Cardiac muscle cell (in vitro differentiated cells and primary cell): ENCODE data around the gene GPR37L1. TPM values are rescaled to one million over a fixed set of nuclear protein-coding genes. Genes with fewer than 3 reads are reported as not detected.

Experiments used
- DNase-seq, 2 donors: peaks; one replicate each; pipeline versions ENCODE4 v3.0.0 to v3.0.0-alpha.2; 2010 to 2017; ENCODE audit warnings: low read depth in 1 of 2, low spot score in 1 of 2
- H3K27ac ChIP-seq: fragments of 200-600 bp; sonication (generic); 2 replicates; pipeline ENCODE4 v1.5.1; 2016
- H3K27me3 ChIP-seq: fragments of 200-600 bp; sonication (generic); 2 replicates; pipeline ENCODE4 v1.6.0; 2016; ENCODE audit warnings: control low read depth
- H3K36me3 ChIP-seq: fragments of 200-600 bp; sonication (generic); 2 replicates; pipeline ENCODE4 v1.5.1; 2016; ENCODE audit warnings: control low read depth
- H3K4me1 ChIP-seq: fragments of 200-600 bp; sonication (generic); 2 replicates; pipeline ENCODE4 v1.8.1; 2017; ENCODE audit warnings: low read depth, mild to moderate bottlenecking, mixed run types
- H3K4me3 ChIP-seq: fragments of 200-600 bp; sonication (generic); 2 replicates; pipeline ENCODE4 v1.5.1; 2016; ENCODE audit warnings: mild to moderate bottlenecking
- H3K9me3 ChIP-seq: fragments of 200-600 bp; sonication (generic); 2 replicates; pipeline ENCODE4 v1.5.1; 2017; ENCODE audit warnings: low read depth, mild to moderate bottlenecking, control low read depth
- polyA plus RNA-seq: library from polyadenylated mRNA; unstranded; fragments of >200 nt; fragmentation: Nextera tagmentation; extraction: Ambion mirVana; gene quantifications from 2 replicates; pipeline ENCODE4 v1.2.1, GENCODE V29; 2016
- total RNA-seq: library from RNA; depleted of rRNA; stranded (reverse); fragments of >200 nt; gene quantifications from 2 replicates; pipeline ENCODE4 v1.2.3, GENCODE V29; 2016
- TF ChIP-seq, protein P1 (sequence below): IDR thresholded peaks from 2 replicates; pipeline ENCODE4 v1.5.1; 2012; ENCODE audit warnings: low read depth, mild to moderate bottlenecking, low read length

The GPR37L1 gene
- total and polyA plus RNA-seq, 2 experiments from 2014 or later: not detected

GRCh38 chr1:202150187-202150586, 27.5 kb downstream of the GPR37L1 start:
- no peak for DNase-seq
- Histone ChIP-seq H3K36me3 (no peaks in the 10 kb centered on the region), H3K27ac (no peak overlapping the region), H3K4me3 (no peak overlapping the region), H3K4me1 (no peaks in the 10 kb centered on the region), H3K9me3 (no peaks in the 10 kb centered on the region), H3K27me3 (peaks cover 4% of the 10 kb centered on the region)
- TF ChIP-seq, protein P1, sequence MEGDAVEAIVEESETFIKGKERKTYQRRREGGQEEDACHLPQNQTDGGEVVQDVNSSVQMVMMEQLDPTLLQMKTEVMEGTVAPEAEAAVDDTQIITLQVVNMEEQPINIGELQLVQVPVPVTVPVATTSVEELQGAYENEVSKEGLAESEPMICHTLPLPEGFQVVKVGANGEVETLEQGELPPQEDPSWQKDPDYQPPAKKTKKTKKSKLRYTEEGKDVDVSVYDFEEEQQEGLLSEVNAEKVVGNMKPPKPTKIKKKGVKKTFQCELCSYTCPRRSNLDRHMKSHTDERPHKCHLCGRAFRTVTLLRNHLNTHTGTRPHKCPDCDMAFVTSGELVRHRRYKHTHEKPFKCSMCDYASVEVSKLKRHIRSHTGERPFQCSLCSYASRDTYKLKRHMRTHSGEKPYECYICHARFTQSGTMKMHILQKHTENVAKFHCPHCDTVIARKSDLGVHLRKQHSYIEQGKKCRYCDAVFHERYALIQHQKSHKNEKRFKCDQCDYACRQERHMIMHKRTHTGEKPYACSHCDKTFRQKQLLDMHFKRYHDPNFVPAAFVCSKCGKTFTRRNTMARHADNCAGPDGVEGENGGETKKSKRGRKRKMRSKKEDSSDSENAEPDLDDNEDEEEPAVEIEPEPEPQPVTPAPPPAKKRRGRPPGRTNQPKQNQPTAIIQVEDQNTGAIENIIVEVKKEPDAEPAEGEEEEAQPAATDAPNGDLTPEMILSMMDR: no peak

- no peak overlapping the region for H3K27ac ChIP-seq
- no peaks in the 10 kb centered on the region for H3K9me3 ChIP-seq
- DNase-seq: no peak
- no peaks in the 10 kb centered on the region for H3K4me1 ChIP-seq
- H3K36me3 ChIP-seq: no peaks in the 10 kb centered on the region
- H3K4me3 ChIP-seq: no peak overlapping the region
- TF ChIP-seq, protein P1: no peak
- peaks cover under 1% of the 10 kb centered on the region for H3K27me3 ChIP-seq
Measured at GRCh38 chr1:202150602-202151001, 27.9 kb downstream of the GPR37L1 start.

DNA sequence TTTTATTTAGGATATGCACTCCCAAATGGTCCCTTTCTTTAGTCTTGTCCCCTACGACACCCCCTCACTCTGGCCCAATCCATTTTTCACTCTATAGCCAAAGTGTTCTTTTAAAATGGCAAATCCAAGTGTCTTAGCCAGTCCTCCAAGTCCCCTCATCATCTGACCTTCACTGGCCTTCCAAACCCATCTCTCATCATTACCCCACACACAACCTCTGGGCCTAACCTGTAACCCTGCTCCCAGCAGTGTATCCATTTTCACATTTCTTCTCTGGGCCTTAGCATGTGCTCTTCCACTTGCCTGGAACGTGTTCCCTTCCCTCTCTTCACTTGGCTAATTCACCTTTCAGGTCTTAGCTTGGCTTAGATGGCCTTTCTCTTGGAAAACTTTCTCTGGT, 28.3 kb downstream of the GPR37L1 start:
- Histone ChIP-seq H3K27me3 (no peaks in the 10 kb centered on the region), H3K27ac (no peak overlapping the region), H3K36me3 (no peaks in the 10 kb centered on the region), H3K9me3 (no peaks in the 10 kb centered on the region), H3K4me3 (no peak overlapping the region), H3K4me1 (no peaks in the 10 kb centered on the region)
- DNase-seq: no peak
- TF ChIP-seq, protein P1: no peak

GRCh38 chr1:202152399-202152798, 29.7 kb downstream of the GPR37L1 start:
- H3K4me3 ChIP-seq: no peak overlapping the region
- H3K36me3 ChIP-seq: no peaks in the 10 kb centered on the region
- no peak for DNase-seq
- H3K27ac ChIP-seq: no peak overlapping the region
- TF ChIP-seq, protein P1: no peak
- no peaks in the 10 kb centered on the region for H3K9me3 ChIP-seq
- H3K27me3 ChIP-seq: no peaks in the 10 kb centered on the region
- H3K4me1 ChIP-seq: no peaks in the 10 kb centered on the region

- no peak overlapping the region for H3K4me3 ChIP-seq
- no peaks in the 10 kb centered on the region for H3K36me3 ChIP-seq
- no peaks in the 10 kb centered on the region for H3K9me3 ChIP-seq
- H3K27ac ChIP-seq: no peak overlapping the region
- H3K27me3 ChIP-seq: no peaks in the 10 kb centered on the region
- DNase-seq: no peak
- no peaks in the 10 kb centered on the region for H3K4me1 ChIP-seq
- TF ChIP-seq, protein P1: no peak
Measured at GRCh38 chr1:202153284-202153683, 30.6 kb downstream of the GPR37L1 start.

- H3K27ac ChIP-seq: no peak overlapping the region
- no peaks in the 10 kb centered on the region for H3K36me3 ChIP-seq
- TF ChIP-seq, protein P1: no peak
- H3K4me3 ChIP-seq: no peak overlapping the region
- no peaks in the 10 kb centered on the region for H3K27me3 ChIP-seq
- DNase-seq: no peak
- H3K4me1 ChIP-seq: peaks cover 1% of the 10 kb centered on the region
- no peaks in the 10 kb centered on the region for H3K9me3 ChIP-seq
Measured at GRCh38 chr1:202154148-202154765, 31.5 kb downstream of the GPR37L1 start.
